Fibroblast of pulmonary artery (primary cell): Measurements from ENCODE around the gene MYO5A.

Source experiments
- DNase-seq: peaks from one replicate; pipeline ENCODE4 v3.0.0-alpha.2; 2010; ENCODE audit warnings: low read depth
- H3K4me3 ChIP-seq: replicated peaks from 2 replicates; pipeline ENCODE4 v1.5.1; 2011; ENCODE audit warnings: low read depth, mild to moderate bottlenecking, control low read depth, low read length, moderate library complexity
- TF ChIP-seq, protein P1 (sequence below): IDR thresholded peaks from 2 replicates; pipeline ENCODE4 v1.5.1; 2011; ENCODE audit warnings: mild to moderate bottlenecking, control low read depth, low read length, inconsistent platforms; ENCODE audit errors: missing control alignments

MYO5A gene

DNA sequence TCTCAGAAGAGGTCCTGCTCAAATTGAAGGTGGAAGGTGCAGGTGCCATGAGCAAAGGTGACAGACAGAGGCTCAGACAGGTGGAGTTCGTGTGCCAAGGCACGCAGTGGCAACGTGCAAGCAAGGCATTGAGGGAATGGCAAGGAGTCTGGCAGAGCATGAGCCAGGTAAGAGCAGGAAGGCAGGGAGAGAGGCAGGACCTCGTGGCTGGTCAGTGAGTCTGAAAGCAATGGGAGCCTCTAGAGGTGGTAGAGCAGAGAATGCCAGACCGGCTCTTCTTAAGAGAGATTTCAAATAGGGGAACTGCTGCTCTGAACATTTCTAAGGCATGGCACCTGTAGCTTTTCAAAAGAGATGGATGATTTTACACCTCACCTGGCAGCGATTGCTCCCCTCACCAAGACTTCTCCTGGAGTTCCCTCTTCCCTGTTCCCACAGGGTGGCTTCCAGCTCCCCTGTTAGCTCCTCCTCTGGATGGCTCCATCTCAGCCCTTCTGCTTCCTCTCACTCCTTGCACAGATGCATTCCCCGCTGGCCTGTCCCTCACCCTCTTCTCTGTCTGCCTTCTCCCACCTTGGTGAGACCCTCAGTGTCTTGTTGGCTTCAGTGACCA is 235.8 kb downstream of the MYO5A start:
- H3K4me3 ChIP-seq, result no peak overlapping the region
- TF ChIP-seq, protein P1, sequence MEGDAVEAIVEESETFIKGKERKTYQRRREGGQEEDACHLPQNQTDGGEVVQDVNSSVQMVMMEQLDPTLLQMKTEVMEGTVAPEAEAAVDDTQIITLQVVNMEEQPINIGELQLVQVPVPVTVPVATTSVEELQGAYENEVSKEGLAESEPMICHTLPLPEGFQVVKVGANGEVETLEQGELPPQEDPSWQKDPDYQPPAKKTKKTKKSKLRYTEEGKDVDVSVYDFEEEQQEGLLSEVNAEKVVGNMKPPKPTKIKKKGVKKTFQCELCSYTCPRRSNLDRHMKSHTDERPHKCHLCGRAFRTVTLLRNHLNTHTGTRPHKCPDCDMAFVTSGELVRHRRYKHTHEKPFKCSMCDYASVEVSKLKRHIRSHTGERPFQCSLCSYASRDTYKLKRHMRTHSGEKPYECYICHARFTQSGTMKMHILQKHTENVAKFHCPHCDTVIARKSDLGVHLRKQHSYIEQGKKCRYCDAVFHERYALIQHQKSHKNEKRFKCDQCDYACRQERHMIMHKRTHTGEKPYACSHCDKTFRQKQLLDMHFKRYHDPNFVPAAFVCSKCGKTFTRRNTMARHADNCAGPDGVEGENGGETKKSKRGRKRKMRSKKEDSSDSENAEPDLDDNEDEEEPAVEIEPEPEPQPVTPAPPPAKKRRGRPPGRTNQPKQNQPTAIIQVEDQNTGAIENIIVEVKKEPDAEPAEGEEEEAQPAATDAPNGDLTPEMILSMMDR, result no peak

DNA sequence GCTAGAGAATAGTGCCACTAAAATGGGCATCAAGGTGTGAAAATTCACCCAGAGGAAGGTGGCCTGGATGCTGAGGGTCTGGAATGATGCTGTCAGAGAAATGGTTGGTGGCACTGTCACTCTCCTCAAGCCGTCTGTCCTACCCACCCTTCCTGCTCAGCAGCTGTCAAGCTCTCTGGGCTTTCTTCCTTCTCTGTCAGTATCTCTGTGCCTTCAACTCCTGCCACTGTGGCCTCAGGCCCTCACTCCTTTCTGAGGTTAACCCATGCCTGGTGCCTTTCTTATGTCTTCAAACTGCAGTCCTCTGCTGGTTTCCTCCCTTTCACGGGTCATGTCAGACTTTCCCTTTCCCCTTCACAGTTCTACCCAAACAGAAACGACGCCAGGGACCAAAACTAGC is 237.5 kb downstream of the MYO5A start:
- no peak overlapping the region for H3K4me3 ChIP-seq
- DNase-seq, result no peak
- TF ChIP-seq, protein P1, result no peak

More for the DNA sequence above, 235.8 kb downstream of the MYO5A start:
- DNase-seq, result no peak

DNA sequence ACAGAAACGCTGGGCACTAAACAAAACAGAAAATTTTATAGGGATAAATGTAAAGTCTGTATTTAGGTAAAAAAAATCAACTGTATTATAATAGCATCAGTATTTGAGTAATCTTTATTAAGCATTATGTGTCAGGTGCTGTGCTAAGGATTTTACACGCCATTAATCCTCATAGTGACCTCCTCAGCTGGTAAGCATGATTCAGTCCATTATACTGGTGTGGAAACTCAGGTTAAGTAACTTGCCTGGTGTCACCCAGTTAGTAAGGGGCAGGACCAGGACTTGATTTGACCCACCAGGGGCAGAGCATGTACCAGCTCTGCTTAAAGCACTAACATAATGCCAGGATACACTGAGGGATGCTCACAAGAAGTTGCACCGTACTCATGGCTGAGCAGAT is 237.9 kb downstream of the MYO5A start:
- no peak overlapping the region for H3K4me3 ChIP-seq
- TF ChIP-seq, protein P1, result no peak
- DNase-seq, result no peak

DNA sequence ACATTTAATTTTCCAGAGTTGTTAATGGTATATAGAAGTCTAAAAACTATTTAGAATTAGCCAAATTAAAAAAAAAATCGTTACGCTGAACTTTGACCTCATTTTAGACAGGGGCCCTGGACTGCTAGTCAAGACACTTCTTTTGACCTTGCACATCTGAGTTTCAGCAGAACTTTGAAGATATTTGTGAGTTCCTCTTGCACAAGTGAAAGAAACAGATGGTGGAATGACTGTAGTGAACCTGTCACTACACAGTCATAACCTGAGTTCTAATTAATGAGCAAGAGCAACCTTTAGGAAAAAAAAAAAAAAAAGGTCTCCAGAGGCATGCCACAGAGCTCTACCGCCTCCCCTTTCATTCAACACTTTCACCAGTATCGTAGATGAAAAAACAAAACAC is 238.4 kb downstream of the MYO5A start:
- TF ChIP-seq, protein P1, result no peak
- no peak overlapping the region for H3K4me3 ChIP-seq
- no peak for DNase-seq

DNA sequence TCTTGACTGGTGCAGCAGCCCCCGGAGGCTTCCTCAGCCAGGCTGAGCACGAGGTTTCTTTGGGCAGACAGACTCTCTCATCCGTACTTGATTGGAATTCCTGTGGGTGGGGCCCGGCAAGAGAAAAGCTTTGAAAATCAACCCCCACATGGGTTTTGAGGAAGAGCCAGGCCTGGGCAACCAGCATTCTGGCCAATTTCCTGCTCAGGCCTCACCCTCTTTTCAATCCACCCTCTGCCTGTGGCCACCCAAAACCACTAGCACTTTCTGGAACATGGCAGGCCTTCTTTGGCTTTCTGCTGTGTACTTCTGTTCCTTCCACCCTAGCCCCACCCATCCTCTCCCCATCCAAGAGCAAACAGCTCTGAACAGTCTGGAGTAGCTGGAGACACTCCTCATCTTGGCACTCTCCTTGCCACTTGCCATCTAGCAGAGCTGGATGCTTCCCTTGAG is 239.0 kb downstream of the MYO5A start:
- TF ChIP-seq, protein P1, result no peak
- DNase-seq, result no peak

DNA sequence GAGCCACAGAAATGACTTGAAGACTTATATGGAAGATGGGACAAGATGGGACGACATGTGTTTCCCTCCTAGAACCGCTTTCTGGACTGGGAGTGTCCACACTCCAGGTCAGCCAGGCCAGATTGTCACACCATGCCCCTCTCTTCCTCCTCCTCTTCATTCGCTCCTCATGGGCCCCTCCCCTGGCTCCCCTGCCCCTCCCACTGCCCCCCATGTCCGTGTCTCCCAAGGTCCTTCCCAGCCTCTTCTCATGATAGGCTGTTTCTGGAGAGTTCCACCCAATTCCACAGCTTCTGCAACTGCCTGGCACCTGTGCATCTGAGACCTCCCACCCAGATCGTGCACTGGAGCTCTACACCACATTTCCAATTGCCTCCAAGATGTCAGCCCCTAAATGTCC is 239.7 kb downstream of the MYO5A start:
- H3K4me3 ChIP-seq, result no peak overlapping the region
- TF ChIP-seq, protein P1, result no peak
- DNase-seq, result no peak

More for the DNA sequence above, 239.0 kb downstream of the MYO5A start:
- no peak overlapping the region for H3K4me3 ChIP-seq
